AG04449 (cell line): ENCODE measurements around the gene CDK3.
A peak's percentile ranks its signal among the peaks of the same experiment; 100 is the strongest.

ENCODE experiments used
- CTCF ChIA-PET: fragments of 350-600 bp; formaldehyde crosslinking; extraction: SDS; loops from one replicate; lab custom pipeline; 2021; ENCODE audit warnings: antibody characterized with exemption; lab: Yijun Ruan, JAX
- POLR2A ChIA-PET: fragments of 400-600, 350-600 bp; formaldehyde crosslinking; extraction: SDS; loops from one replicate; lab custom pipeline; 2020; ENCODE audit warnings: antibody characterized with exemption, inconsistent platforms; lab: Yijun Ruan, JAX
- DNase-seq: peaks from one replicate; pipeline ENCODE4 v3.0.0-alpha.2; 2010; ENCODE audit warnings: low read depth, low spot score
- H3K4me3 ChIP-seq: 2 replicates; pipeline ENCODE4 v1.5.1; 2011; ENCODE audit warnings: low read depth, mild to moderate bottlenecking, control low read depth, low read length
- TF ChIP-seq, protein P1 (sequence below): IDR thresholded peaks from one replicate; pipeline ENCODE4 v1.5.1; 2011; ENCODE audit warnings: mild to moderate bottlenecking, moderate library complexity, low read length, control low read depth, inconsistent platforms; ENCODE audit not compliant: insufficient read depth; ENCODE audit errors: missing control alignments

The CDK3 gene

DNA sequence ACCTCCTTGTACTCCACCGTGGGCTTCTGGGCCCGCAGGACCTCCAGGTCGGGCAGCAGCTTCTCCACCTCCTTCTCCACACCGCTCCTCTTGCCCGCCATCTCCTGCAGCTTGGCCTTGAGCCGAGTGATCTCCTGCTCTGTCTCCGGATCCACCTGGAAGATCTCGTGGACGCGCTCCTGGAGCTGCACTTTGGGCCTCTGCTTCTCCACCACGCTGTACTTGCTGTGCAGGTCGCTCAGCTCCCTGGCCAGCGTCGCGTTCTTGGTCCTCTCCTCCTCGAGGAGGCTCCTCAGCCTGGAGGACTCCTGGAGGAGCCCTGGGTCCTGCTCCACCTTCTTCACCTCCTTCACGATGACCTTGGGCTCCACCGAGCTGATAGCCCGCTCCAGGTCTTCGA, 8.8 kb downstream of the CDK3 start:
- TF ChIP-seq, protein P1, sequence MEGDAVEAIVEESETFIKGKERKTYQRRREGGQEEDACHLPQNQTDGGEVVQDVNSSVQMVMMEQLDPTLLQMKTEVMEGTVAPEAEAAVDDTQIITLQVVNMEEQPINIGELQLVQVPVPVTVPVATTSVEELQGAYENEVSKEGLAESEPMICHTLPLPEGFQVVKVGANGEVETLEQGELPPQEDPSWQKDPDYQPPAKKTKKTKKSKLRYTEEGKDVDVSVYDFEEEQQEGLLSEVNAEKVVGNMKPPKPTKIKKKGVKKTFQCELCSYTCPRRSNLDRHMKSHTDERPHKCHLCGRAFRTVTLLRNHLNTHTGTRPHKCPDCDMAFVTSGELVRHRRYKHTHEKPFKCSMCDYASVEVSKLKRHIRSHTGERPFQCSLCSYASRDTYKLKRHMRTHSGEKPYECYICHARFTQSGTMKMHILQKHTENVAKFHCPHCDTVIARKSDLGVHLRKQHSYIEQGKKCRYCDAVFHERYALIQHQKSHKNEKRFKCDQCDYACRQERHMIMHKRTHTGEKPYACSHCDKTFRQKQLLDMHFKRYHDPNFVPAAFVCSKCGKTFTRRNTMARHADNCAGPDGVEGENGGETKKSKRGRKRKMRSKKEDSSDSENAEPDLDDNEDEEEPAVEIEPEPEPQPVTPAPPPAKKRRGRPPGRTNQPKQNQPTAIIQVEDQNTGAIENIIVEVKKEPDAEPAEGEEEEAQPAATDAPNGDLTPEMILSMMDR, result no peak
- ChIA-PET POLR2A (no interaction called here), CTCF (interaction anchor here (0.7 to 17.3 kb wide), 7 partner anchors 5 to 271 kb away, joined by 3 to 363 read pairs (median 113); partner anchors contain the start of genes CDK3 and MRPL38)
- H3K4me3 ChIP-seq, result no peak overlapping the region
- DNase-seq, result no peak

DNA sequence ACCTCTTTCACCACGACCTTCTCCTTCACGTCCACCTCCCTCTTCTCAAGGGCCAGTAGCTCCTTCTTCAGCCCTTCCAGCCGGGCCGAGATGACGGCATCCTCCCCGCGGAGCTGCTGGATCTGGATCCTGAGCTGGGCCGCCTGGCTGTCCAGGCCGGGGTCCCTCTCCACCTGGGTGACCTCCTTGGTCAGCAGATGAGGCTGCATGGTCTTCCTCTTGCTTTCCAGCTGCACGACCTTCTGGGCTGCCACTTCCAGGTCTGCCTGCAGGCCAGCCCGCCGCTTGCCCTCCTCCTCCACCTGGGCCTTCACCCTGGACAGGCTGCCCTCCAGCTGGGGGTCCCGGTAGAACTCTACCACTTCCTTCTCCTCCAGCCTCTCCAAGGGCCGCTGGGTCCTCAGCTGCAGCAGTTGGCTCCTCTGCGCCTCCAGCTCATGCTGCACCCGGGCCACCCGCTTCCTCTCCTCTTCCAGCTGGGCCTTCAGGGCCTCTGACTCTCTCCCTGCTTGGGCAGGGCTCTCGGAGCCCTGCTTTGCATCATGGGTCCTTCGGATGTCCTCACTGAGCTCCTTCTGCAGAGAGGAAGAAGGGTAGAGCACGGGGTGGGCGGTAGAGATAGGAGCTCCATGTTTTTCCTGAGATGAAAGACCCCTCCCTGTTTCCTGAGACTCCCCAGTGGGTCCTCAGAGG, 9.5 kb downstream of the CDK3 start:
- H3K4me3 ChIP-seq, result no peak overlapping the region
- POLR2A ChIA-PET, result no interaction called here

DNA sequence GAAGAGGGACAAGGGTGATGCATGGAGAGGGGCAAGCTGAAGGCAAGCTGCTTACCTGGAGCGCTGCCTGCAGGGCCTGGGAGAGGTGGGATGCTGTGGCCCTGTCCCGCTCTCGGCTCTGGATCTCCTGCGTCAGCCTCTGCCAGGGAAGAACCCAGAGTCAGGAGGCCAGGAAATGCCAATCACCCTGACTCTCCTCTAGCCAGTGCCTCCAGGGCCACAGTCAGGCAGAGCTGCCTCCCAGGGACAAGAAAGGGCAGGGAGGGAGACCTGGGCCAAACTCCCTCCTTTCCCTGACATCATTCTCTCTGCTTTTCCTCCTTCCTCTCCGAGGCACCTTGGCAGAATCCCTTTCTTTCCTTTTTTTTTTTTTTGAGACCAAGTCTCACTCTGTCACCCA, 11.3 kb downstream of the CDK3 start:
- POLR2A ChIA-PET, result no interaction called here
- CTCF ChIA-PET, result interaction anchor here (0.6 to 17.3 kb wide), 13 partner anchors 9 to 287 kb away, joined by 3 to 363 read pairs (median 6); partner anchors contain the start of genes CDK3 and MRPL38
- DNase-seq, result no peak
- no peak overlapping the region for H3K4me3 ChIP-seq
- TF ChIP-seq, protein P1, result no peak

More for the DNA sequence above, 9.5 kb downstream of the CDK3 start:
- CTCF ChIA-PET, result interaction anchor here (0.7 to 17.3 kb wide), 10 partner anchors 8 to 289 kb away, joined by 3 to 363 read pairs (median 5); partner anchors contain the start of genes CDK3 and MRPL38
- TF ChIP-seq, protein P1, result no peak
- no peak for DNase-seq

DNA sequence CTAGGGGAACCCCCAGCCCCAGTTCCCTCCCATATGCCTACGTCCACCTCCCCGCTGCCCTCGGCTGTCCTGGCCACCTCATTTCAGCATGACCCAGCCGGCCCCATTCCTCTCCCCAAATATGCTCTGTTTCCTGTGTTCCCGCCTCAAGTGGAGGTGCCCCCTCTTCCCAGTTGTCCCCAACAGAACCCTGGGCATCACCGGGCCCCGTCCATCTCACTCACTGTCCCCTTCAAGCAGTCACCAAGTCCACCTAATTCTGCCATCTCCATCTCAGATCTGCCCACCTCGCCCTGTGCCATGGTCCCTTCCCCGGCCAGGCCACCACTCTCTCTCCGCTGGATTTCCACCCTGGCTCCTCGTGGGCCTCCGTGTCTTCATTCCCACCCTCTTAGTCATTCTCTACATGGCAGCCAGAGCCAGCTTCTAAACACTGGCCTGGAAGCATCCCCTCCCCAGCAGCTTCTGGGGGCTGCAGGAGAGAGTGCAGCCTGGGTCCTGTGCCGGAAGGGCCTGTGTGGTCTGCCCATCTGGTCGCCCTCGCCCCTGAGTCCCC, 12.8 kb downstream of the CDK3 start:
- DNase-seq, result no peak
- POLR2A ChIA-PET, result no interaction called here
- H3K4me3 ChIP-seq, result no peak overlapping the region
- CTCF ChIA-PET, result interaction anchor here (0.6 to 17.3 kb wide), 60 partner anchors 10 to 385 kb away, joined by 3 to 363 read pairs (median 5); partner anchors contain the start of genes CDK3, EVPL, EXOC7 and MRPL38
- TF ChIP-seq, protein P1, result no peak

DNA sequence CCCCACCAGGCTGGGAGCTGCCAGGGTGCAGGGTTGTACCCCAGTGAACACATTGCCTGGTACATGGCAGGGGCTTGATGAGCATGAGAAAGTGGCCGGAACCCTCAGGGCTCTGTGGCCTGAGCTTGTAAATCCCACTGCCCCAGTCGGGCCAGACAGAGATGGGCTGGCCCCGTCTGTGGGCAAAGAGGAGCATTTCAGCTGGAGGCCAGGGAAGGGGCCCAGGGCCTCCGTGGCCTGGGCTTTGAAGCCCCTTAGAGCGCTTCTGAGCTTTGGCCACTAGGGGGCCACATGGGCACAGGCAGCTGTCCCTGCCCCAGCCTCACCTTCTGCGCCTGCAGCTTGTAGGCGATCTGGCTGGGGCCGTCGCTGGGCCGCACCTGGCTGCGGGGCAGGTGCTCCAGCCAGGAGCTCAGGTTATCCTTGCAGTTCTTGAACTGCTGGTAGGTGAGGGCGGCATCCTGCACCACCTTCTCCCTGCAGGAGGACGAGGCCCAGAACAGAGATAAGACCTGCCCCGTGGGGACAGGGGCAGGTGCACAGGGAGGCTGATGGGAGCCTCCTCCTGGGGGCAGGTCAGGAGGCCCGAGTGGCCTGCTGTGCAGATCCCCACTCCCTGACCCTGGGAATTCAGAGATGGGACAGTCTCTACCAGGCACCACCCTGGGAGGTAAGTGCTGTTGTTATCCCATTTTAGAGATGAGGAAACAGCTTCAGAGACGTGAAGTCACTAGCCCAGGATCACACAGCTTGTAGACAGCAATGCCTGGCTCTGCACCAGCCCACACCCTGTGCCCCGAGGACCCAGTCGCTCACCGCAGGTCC, 13.7 kb downstream of the CDK3 start:
- TF ChIP-seq, protein P1, result peak; percentile 92
- no peak overlapping the region for H3K4me3 ChIP-seq
- ChIA-PET CTCF (interaction anchor here (0.6 to 17.3 kb wide), 70 partner anchors 8 to 384 kb away, joined by 3 to 363 read pairs (median 5); partner anchors contain the start of genes CDK3, EVPL, EXOC7 and MRPL38), POLR2A (no interaction called here)
- no peak for DNase-seq

DNA sequence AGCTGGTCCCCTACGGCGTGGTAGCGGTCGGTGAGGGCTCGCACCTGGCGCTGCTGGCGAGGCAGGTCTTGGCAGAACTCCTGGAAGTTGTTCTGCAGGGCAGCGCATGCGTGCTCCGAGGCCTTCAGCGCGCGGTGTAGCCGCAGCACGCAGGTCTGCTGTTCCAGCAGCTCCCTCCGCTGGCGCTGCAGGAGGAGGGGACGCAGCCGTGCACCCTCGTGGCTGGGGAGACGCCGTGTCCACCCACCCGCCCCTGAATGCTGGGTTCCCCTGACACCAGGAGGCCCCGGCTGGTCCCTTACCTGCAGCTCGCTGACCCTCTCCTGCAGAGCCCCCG, 14.2 kb downstream of the CDK3 start:
- ChIA-PET POLR2A (no interaction called here), CTCF (interaction anchor here (0.6 to 17.3 kb wide), 40 partner anchors 9 to 383 kb away, joined by 3 to 363 read pairs (median 7); partner anchors contain the start of genes CDK3, EXOC7, MRPL38 and SRP68)
- DNase-seq, result no peak
- H3K4me3 ChIP-seq, result no peak overlapping the region
- TF ChIP-seq, protein P1, result no peak
